Immature natural killer cell (primary cell): ENCODE measurements around the gene FLACC1. TPM values are rescaled to one million over a fixed set of nuclear protein-coding genes. Genes with fewer than 3 reads are reported as not detected.
A peak's percentile ranks its signal among the peaks of the same experiment; 100 is the strongest.

Source experiments
- DNase-seq, 3 donors: peaks; one replicate each; pipeline ENCODE4 v3.0.0; 2022; ENCODE audit warnings: mixed read lengths in 1 of 3
- H3K27ac Mint-ChIP-seq, 6 donors: one replicate each; pipeline ENCODE4 v1.8.0; 2020; ENCODE audit warnings: mixed read lengths in 6 of 6, mild to moderate bottlenecking in 5 of 6, inconsistent platforms in 4 of 6, moderate library complexity in 3 of 6
- H3K27me3 Mint-ChIP-seq, 3 donors: one replicate each; pipeline ENCODE4 v1.8.0; 2020 to 2021; ENCODE audit warnings: low read depth in 3 of 3, mild to moderate bottlenecking in 3 of 3, mixed read lengths in 3 of 3, moderate library complexity in 3 of 3, inconsistent platforms in 1 of 3
- H3K36me3 Mint-ChIP-seq, 3 donors: one replicate each; pipeline ENCODE4 v1.8.0; 2020; ENCODE audit warnings: mixed read lengths in 3 of 3, inconsistent platforms in 2 of 3, mild to moderate bottlenecking in 2 of 3
- H3K4me1 Mint-ChIP-seq, 2 donors: one replicate each; pipeline ENCODE4 v1.8.0; 2020; ENCODE audit warnings: inconsistent platforms in 2 of 2, mild to moderate bottlenecking in 2 of 2, mixed read lengths in 2 of 2, moderate library complexity in 1 of 2
- H3K4me3 Mint-ChIP-seq, 5 donors: one replicate each; pipeline ENCODE4 v1.8.0; 2020; ENCODE audit warnings: mild to moderate bottlenecking in 5 of 5, mixed read lengths in 5 of 5, inconsistent platforms in 3 of 5, moderate library complexity in 3 of 5
- H3K9me3 Mint-ChIP-seq, 6 donors: one replicate each; pipeline ENCODE4 v1.8.0; 2020; ENCODE audit warnings: mild to moderate bottlenecking in 6 of 6, mixed read lengths in 6 of 6, inconsistent platforms in 4 of 6, moderate library complexity in 3 of 6
- polyA plus RNA-seq, 3 donors: library from polyadenylated mRNA; unstranded; fragments of 300-500 nt; fragmentation: Illumina TruSeq; gene quantifications; one replicate each; pipeline ENCODE4 v1.2.3, GENCODE V29; 2021

The FLACC1 gene
- polyA plus RNA-seq, 3 donors from 2014 or later: 0.46 to 0.94 TPM; not detected in 1

DNA sequence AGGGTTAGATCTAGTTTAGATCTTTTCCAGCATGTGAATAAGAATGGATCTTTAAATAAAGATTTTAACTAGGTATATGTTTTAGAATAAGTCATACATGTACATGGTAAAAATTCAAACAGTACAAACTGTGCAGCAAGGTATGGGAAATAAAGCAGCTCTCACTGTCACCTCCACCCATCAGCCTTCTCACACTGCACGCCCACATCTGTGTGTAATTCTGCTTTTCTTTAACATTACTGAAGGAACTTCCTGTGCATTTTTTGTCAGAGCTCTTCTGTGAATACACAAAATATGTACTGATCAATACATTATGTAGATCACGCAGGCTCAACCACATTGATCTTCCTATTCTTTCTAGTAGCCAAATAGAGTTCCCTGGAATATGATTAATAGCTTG, 93.4 kb downstream of the FLACC1 start:
- Mint-ChIP-seq H3K27ac (peak overlapping the region; percentile 85 to 97 (median 94)), H3K36me3 (peaks cover 16 to 23% (median 22%) of the 10 kb centered on the region in 3 donors), H3K9me3 (no peaks in the 10 kb centered on the region), H3K27me3 (peaks cover 15 to 23% (median 20%) of the 10 kb centered on the region in 3 donors), H3K4me1 (peaks cover 83 to 91% of the 10 kb centered on the region in 2 donors), H3K4me3 (peak overlapping the region; percentile 88 to 100 (median 93))
- peak; percentile 42 to 48 (median 47) for DNase-seq

- no peaks in the 10 kb centered on the region for H3K9me3 Mint-ChIP-seq
- DNase-seq: no peak
- peak overlapping the region; percentile 85 to 97 (median 94) for H3K27ac Mint-ChIP-seq
- peak overlapping the region; percentile 88 to 100 (median 93) for H3K4me3 Mint-ChIP-seq
- H3K4me1 Mint-ChIP-seq: peaks cover 84 to 93% of the 10 kb centered on the region in 2 donors
- H3K27me3 Mint-ChIP-seq: peaks cover 25 to 29% (median 28%) of the 10 kb centered on the region in 3 donors
- H3K36me3 Mint-ChIP-seq: peaks cover 13 to 20% (median 17%) of the 10 kb centered on the region in 3 donors
These were observed 94.4 kb downstream of the FLACC1 start for GRCh38 chr2:201262718-201263117.

- peak overlapping the region; percentile 95 to 100 (median 100) for H3K4me3 Mint-ChIP-seq
- DNase-seq: peak in 1 of 3 donors; percentile 35
These were observed 95.2 kb downstream of the FLACC1 start for GRCh38 chr2:201261906-201262305.

DNA sequence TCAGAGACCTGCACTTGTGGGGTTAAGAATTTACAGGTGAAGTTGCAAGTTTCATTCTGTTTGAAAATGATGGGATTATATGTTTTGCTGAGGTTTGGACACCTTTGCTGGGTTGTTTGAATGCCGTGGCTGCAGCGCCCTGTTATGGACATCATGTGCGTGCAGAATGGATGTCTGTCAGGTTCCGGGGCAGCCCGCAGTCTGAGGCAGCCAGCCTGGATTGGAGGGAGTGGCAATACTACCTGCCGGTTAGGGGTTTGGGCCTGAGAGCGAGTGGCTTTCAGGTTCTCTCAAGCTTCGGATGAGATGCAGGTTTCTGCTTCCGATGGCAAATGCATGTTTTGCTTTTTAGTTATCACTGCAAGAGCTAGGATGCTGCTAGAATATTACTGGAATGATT, 95.7 kb downstream of the FLACC1 start:
- Mint-ChIP-seq H3K27me3 (peaks cover 31 to 35% (median 35%) of the 10 kb centered on the region in 3 donors), H3K4me1 (peaks cover 85 to 93% of the 10 kb centered on the region in 2 donors)

More at GRCh38 chr2:201261906-201262305, 95.2 kb downstream of the FLACC1 start:
- H3K4me1 Mint-ChIP-seq: peaks cover 85 to 93% of the 10 kb centered on the region in 2 donors
- H3K27ac Mint-ChIP-seq: peak overlapping the region; percentile 97 to 100 (median 100)
- peaks cover 31 to 35% (median 33%) of the 10 kb centered on the region in 3 donors for H3K27me3 Mint-ChIP-seq
- peaks cover 10 to 20% (median 13%) of the 10 kb centered on the region in 3 donors for H3K36me3 Mint-ChIP-seq
- no peaks in the 10 kb centered on the region for H3K9me3 Mint-ChIP-seq

DNA sequence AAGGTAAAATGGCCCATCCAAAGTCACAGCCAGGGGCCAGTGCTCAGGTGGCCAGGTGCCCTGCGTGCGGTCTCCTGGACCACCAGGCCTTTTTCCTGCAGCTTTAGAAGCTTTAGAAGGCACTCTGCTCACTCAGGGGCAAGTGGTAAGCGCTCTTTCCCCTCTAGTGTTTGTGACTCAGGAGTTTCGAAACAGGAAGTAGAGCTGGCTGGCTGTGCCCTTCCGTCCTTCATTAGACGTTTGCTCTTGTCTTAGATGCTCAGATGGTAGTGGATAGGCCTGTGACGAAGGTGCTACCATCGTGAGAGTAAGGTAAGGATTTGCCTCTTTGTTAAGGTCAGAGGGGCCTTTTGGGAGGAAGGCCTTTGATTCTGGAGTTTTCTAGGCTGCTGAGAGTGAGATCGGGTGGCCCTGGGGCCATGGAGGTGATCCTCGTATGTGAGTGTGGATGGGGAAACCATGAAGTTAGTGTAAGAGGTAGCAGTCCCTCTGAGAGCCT, 96.8 kb downstream of the FLACC1 start, which contains the start of gene CASP8:
Gene CASP8 (plus strand): TSS at position 235 of the 499 bp plus-strand sequence. CDS start 5,951 bp downstream, outside the sequence.
- Mint-ChIP-seq H3K4me3 (peak within 1 kb of the TSS; percentile 95 to 100 (median 100)), H3K4me1 (peaks cover 84 to 93% of the 10 kb centered on the region in 2 donors), H3K36me3 (peaks cover 9 to 15% (median 10%) of the 10 kb centered on the region in 3 donors)

More for the DNA sequence above, 95.7 kb downstream of the FLACC1 start:
- H3K36me3 Mint-ChIP-seq: peaks cover 10 to 19% (median 13%) of the 10 kb centered on the region in 3 donors
- peak overlapping the region; percentile 95 to 100 (median 100) for H3K4me3 Mint-ChIP-seq
- no peaks in the 10 kb centered on the region for H3K9me3 Mint-ChIP-seq
- H3K27ac Mint-ChIP-seq: peak overlapping the region; percentile 97 to 100 (median 100)
- DNase-seq: peak; percentile 55 to 66 (median 60)

GRCh38 chr2:201258666-201259615, 98.2 kb downstream of the FLACC1 start:
- H3K36me3 Mint-ChIP-seq: peaks cover 9 to 15% (median 10%) of the 10 kb centered on the region in 3 donors
- H3K4me1 Mint-ChIP-seq: peaks cover 83 to 93% of the 10 kb centered on the region in 2 donors
- H3K9me3 Mint-ChIP-seq: no peaks in the 10 kb centered on the region
- peak overlapping the region; percentile 93 to 100 (median 96) for H3K4me3 Mint-ChIP-seq
- peak overlapping the region; percentile 97 to 100 (median 99) for H3K27ac Mint-ChIP-seq
- H3K27me3 Mint-ChIP-seq: peaks cover 30 to 35% (median 33%) of the 10 kb centered on the region in 3 donors
- no peak for DNase-seq

More for the DNA sequence above, 96.8 kb downstream of the FLACC1 start, which contains the start of gene CASP8:
- Mint-ChIP-seq H3K27ac (peak within 1 kb of the TSS; percentile 97 to 100 (median 100)), H3K9me3 (no peaks in the 10 kb centered on the region), H3K27me3 (peaks cover 28 to 35% (median 33%) of the 10 kb centered on the region in 3 donors)
- peak; percentile 78 to 85 (median 83) for DNase-seq

DNA sequence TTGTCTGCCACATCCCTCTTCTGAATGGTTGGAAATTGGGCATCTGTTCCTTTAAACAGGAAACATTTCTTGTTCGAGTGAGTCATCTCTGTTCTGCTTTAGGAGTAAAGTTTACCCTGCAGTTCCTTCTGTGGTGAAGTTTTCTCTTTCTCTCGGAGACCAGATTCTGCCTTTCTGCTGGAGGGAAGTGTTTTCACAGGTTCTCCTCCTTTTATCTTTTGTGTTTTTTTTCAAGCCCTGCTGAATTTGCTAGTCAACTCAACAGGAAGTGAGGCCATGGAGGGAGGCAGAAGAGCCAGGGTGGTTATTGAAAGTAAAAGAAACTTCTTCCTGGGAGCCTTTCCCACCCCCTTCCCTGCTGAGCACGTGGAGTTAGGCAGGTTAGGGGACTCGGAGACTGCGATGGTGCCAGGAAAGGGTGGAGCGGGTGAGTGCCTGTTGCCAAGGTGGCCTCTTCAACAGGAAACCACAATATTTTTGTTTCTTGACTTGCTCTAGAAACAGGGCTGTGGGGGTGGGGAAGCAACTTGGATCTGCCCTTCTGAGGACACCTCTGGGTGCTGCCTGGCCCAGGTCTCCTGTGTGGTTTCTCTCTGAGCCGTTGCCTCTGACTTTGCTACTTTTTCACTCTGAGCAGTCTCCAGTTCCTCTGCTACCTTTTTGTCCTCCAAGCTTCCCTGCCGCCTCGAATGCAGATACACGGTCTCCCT, 99.0 kb downstream of the FLACC1 start:
- Mint-ChIP-seq H3K4me3 (peak overlapping the region; percentile 93 to 100 (median 96)), H3K9me3 (no peaks in the 10 kb centered on the region), H3K36me3 (peaks cover 9 to 15% (median 10%) of the 10 kb centered on the region in 3 donors), H3K27me3 (peaks cover 30 to 36% (median 33%) of the 10 kb centered on the region in 3 donors), H3K27ac (peak overlapping the region; percentile 97 to 100 (median 99)), H3K4me1 (peaks cover 82 to 92% of the 10 kb centered on the region in 2 donors)
- DNase-seq: peak; percentile 92 to 94 (median 93)

- Mint-ChIP-seq H3K36me3 (peaks cover 7 to 12% (median 11%) of the 10 kb centered on the region in 3 donors), H3K27me3 (peaks cover 30 to 36% (median 32%) of the 10 kb centered on the region in 3 donors), H3K4me3 (peak overlapping the region; percentile 93 to 100 (median 96)), H3K9me3 (no peaks in the 10 kb centered on the region), H3K4me1 (peaks cover 84 to 92% of the 10 kb centered on the region in 2 donors), H3K27ac (peak overlapping the region; percentile 97 to 100 (median 99))
- DNase-seq: peak; percentile 61 to 67 (median 62)
These were observed 99.7 kb downstream of the FLACC1 start for GRCh38 chr2:201257381-201257955.

DNA sequence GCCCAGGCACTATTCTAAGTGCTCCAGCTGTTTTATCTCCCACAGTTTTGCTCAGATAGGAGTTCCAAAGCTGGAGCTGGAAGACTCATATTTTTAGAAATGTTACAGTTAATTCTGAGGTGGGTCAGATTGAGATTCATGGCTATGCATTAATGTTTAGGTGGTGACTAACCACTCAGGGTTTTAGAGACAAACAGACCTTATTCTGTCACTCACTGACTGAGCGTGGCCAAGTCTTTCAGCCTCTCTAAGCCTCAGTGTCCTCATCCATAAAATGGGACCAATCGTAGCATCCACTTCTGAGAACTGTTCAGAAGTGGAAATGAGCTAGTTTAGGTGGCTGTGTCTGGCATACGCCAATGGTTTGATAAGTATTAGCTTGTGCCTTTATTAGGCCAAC, 101.1 kb downstream of the FLACC1 start:
- peak overlapping the region in 2 of 5 donors; percentile 94 to 96 for H3K4me3 Mint-ChIP-seq
- peaks cover 85 to 91% of the 10 kb centered on the region in 2 donors for H3K4me1 Mint-ChIP-seq
- peaks cover 3 to 10% (median 4%) of the 10 kb centered on the region in 3 donors for H3K36me3 Mint-ChIP-seq
- H3K9me3 Mint-ChIP-seq: no peaks in the 10 kb centered on the region
- H3K27me3 Mint-ChIP-seq: peaks cover 25 to 29% (median 26%) of the 10 kb centered on the region in 3 donors
- H3K27ac Mint-ChIP-seq: peak overlapping the region; percentile 97 to 100 (median 99)
- no peak for DNase-seq

DNA sequence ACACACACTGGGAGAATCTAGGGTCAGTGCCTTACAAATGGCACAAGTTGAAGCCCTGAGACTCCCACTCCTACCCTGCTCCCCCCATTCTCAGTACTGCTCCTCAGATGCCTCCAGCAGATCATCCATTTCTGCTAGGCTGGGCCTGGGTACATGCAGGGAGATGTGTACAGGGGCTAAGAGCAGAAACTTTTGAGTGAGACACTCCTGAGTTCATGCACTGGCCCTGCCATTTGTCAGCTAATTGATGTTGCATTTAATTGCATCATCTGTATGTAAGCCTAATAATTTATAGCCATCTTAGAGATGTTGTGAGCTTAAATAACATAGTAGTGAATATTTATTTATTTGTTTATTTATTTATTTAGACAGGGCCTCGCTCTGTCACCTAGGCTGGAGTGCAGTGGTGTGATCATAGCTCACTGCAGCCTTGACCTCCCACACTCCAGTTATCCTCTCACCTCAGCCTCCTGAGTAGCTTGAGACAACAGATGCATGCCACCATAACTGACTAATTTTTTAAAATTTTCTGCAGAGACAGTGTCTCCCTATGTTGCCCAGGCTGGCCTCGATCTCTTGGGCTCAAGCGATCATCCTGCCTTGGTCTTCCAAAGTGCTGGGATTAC, 101.6 kb downstream of the FLACC1 start:
- Mint-ChIP-seq H3K27ac (peak overlapping the region; percentile 87 to 100 (median 98)), H3K9me3 (no peaks in the 10 kb centered on the region), H3K27me3 (peaks cover 22 to 26% (median 26%) of the 10 kb centered on the region in 3 donors), H3K36me3 (peaks cover 3 to 11% (median 7%) of the 10 kb centered on the region in 3 donors), H3K4me3 (peak overlapping the region in 2 of 5 donors; percentile 50), H3K4me1 (peaks cover 88 to 95% of the 10 kb centered on the region in 2 donors)
- DNase-seq: no peak

- H3K4me3 Mint-ChIP-seq: peak overlapping the region; percentile 14 to 50 (median 30)
- DNase-seq: no peak
- peaks cover 20 to 22% (median 20%) of the 10 kb centered on the region in 3 donors for H3K27me3 Mint-ChIP-seq
These were observed 102.9 kb downstream of the FLACC1 start for GRCh38 chr2:201254081-201254730.

More at GRCh38 chr2:201254081-201254730, 102.9 kb downstream of the FLACC1 start:
- Mint-ChIP-seq H3K27ac (peak overlapping the region; percentile 66 to 92 (median 87)), H3K4me1 (peaks cover 84 to 95% of the 10 kb centered on the region in 2 donors), H3K9me3 (no peaks in the 10 kb centered on the region), H3K36me3 (peaks cover 6 to 15% (median 8%) of the 10 kb centered on the region in 3 donors)
